Right forelimb (tissue), 1 donor: ENCODE data around the gene RHBDF2.

Experiments used
- DNase-seq: peaks from one replicate; pipeline ENCODE4 v3.0.0-alpha.2; 2018

RHBDF2 gene

DNA sequence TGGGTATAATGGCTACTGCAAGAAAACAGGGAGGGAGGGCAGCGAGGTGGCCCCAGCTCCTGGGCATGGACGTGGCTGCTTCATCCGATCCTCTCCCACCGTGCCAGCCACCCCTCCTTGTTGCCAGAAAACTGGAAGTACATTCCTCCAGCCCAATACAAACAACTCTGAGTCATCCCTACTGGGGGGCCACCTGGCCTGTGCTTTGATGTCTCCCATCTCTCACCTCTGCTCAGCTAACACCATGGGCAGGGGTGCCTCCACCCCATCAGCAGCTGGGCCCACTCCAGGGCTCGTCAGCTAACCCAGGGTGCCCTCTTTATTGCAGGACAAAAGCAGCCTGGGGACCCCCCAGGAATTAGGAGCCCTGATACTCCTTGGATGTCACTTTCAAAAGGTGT is 2.0 kb downstream of the RHBDF2 start:
- DNase-seq = no peak

DNA sequence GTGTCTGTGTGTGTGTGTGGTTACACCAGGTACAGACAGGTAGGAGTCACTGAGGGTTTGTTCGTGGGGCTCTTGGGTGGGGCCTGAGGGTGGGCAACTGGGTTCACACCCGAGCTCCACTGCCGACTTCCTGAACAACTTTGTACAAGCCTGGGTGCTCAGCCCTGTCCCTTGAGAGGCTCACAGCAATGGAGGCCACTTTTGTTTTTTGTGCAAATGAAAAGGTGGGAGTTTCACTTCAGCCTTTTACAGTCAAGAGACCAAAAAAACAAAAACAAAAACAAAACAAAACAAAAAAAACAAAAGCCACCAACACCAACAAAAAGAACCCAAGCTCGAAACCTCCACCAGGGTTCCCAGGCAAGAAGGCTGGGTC is 2.4 kb downstream of the RHBDF2 start:
- no peak for DNase-seq

DNA sequence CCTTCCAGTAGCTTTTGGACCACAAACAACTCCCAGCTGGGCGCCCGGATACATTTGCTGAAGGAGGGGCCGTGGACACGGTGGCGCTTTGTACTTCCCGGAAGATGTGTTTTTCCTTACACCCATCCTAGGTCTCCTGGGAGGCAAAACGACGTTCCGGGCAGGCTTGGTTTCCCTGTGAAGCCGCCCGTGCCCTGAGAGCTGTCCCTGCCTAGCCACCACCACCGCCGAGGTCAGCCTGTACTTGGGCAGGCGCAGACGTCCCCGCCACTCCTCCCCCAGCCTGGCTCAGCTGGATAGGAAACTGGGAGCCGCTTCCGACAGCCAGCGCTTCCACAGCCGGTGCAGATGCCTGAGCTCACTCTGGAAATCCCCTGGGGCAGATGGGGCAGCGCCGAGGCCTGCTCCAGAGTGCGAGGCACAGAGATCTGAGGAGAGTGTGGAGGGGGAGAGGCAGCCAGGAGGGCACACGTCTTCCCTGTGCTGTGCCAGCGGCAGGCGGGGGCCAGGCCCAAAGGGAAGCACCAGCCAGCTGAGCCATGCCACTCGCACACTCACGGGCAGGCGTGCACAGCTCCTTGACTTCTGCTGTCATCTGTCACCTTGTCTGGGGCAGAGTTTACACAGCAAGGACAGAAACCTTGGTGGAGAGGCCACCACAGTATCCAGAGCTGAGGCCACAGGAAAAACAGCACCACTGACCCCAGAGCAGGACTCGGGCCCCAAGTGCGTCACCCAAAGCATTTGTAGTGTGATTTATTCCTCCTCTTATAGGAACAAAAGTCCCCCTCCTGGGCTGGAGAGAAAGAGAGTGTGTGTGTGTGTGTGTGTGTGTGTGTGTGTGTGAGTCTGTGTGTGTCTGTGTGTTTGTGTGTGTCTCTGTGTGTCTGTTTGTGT is 3.0 kb downstream of the RHBDF2 start:
- DNase-seq = peak; percentile 72

DNA sequence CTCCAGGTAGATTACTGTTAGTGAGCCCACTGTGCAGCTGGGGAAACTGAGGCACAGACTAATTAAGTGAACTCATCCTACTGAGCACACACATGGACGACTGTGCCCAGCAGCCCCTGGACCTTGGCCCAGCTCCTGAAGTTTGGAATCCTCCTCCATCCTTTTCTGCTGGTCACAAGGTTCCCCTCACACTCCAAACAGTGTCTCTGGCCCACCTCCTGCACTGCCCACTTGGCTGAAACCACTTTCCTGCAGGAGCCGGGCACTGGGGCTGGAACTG is 3.6 kb downstream of the RHBDF2 start:
- DNase-seq = no peak

DNA sequence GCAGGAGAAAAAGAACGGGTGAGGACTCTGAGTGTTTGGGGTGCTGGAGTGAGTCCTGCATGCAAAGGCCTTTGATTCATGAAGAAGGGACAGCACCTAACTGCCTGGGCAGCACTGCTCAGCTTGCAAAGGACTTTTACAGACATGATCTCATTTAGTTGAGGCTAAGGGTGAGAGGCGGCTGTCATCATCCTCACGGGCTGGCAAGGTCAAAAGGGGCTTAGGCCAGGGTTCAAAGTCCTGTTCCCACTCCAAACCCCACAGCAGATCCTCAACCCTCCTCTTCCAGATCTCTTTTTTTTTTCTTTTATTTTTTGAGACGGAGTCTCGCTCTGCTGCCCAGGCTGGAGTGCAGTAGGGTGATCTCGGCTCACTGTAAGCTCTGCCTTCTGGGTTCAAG is 4.8 kb downstream of the RHBDF2 start:
- no peak for DNase-seq

DNA sequence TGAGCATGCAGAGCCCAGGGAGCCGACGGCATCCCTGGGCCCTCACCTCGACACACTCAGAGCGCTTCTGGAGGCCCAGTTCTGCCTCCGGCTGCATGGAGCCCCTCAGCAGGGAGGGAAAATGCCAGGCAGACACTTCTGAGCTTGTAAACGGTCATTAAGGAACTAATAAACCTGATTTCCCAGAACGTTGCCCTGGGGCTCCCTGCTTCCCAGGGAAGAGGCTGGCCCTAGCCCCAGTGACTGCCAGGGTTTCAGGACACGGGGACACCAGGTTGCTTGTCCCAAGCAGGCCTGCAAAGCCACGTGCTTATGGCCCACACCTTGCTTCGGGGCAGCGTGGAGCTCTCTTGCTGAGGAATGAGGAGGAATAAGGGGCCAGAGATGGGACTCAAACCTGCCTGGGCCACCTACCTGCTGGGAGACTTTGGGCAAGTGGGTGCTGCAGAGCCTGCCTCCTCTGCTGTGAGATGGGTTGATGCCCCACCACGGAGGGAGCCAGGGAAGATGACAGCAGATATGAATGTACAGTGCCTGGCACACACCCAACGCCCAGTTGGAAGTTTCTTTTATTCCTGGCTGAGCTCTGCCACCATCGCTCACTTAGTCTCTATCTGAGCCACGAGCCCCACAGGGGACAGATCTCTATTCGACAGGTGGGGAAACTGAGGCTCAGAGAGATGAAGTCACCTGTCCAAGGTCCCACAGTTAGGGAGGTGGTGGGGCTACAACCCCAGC is 5.4 kb downstream of the RHBDF2 start:
- no peak for DNase-seq

DNA sequence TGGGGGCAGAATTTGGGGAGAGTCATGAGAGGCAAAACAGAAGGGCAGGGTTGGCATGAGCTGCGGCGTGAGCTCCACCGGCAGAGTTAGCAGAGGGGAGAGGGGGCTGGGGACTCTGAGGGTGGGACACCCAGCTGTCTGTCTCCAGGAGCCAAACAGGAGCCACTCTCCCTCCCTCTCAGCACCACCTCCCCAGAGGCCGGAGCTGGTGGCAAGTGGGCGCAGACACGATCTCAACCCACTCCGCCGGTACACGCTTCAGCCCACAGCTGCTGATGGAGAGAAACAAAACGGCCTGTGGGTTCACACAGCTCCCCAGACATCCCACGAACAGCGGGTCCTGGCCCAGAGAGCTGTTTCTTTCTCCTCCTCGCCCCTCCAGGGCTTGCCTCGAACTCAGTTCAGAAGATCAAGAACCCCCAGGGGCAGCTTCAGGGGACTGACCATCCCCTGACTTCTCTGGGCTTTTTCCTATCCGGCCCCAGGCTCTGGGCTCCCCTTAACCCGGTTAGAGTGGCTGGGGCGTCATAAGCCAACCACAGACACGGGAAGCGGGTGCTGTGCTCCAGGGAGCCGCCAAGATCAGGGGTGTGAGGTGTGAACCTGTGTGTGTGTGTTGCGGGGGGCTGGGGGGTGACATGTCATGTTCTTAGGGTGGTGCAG is 7.6 kb downstream of the RHBDF2 start:
- DNase-seq = no peak

DNA sequence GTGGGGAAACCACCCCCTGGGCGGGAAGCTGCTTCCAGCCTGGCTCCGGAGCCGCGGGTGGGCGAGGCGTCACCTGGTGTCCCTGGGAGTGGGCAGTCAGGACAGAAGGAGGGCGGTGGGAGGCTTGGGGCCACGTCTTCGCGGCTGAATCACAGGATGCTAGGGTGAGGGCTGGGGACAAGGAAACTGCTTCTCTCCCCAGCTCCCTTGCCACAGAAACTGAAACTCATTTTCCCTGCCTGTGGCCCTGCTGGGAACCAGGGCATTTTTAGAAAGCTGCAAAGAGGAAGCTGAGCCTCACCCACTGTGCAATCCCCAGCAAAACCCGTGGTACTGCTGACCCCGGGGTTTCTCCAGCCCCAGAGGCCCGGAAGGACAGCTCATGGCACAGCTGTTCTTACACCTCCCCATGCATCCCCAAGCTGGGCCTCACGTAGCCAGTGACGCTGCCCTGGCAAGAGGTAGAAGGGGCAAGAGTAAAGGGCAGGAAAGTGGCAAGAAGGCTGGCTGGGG is 8.2 kb downstream of the RHBDF2 start:
- no peak for DNase-seq

DNA sequence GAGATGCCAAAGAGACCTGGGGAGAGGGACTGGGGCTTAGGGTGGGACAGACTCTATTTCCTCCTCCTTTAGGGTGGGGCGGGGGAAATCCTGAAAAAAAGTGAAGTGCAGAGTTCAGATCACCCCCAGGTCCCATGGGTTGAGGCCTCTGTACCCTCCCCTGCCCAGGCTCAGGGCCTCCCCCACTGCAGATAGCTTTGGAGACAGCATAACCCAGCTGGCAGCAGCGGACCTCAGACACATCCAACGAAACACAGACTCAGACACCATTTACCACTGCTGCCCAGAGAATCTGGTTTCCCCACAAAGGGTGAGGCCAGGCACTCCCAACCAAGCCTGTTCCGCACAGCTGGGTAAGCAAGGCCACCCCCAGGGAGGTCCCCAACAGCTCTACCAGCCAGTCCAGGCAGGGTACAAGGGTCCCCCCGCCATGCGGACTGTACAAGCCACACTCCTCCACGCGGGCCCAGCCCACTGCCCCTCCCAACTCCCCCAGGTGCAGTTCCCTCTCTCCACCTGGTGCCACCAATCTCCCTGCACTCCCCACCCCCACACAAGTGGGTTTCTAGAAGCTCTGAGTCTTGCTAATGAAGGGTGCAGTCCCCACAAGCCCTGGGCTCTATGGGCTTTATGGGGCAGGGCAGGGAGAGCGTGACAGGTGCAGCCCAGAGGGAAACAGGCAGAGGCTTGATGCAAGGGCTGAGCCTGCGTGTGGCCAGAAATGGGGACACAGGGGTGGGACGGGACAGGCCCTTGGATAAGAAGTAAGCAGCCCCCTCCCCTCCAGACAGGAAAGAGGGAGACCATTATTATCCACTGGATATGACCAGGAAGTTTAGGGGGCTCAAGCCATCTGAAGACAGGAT is 8.9 kb downstream of the RHBDF2 start:
- no peak for DNase-seq

DNA sequence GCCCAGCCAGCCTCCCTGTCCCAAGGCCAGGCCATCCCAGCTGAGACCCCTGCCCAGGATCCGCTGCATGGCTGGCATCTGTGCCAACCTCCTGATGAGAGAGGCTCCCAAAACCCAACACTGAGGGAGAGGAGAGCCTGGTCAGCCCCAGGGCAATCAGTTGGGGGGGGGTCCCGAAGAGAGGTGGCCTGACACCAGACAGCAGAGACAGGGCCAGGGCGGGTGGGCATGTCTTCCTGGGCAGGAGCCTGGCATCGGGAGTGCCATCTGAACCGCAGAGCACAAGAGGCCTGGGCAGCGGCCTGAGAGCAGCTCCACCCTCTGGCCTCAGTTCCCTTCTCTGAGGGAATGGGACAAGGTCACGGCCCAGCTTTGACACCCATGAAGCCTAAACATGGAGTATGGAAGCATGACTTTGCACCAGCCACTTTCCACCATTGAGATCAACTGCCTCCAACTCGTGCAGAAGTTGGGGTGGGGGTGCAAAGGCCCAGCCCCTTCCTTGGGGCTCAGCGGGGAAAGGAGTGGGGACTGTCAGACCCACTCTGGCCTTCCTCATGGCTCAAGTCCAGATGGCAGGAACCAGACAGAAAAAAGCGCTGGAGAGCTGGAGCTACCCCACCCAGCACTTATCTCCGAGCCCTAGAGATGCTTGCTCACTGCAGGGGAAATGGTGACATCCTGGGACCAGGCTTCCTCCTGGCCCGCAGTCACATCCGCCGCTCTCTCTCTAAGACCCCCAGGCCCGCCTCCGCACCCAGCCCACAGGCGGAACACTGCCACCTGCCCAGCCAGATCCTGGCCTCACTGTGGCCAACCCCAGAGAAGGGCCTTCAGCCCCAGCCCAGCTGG is 9.7 kb downstream of the RHBDF2 start:
- DNase-seq = no peak

DNA sequence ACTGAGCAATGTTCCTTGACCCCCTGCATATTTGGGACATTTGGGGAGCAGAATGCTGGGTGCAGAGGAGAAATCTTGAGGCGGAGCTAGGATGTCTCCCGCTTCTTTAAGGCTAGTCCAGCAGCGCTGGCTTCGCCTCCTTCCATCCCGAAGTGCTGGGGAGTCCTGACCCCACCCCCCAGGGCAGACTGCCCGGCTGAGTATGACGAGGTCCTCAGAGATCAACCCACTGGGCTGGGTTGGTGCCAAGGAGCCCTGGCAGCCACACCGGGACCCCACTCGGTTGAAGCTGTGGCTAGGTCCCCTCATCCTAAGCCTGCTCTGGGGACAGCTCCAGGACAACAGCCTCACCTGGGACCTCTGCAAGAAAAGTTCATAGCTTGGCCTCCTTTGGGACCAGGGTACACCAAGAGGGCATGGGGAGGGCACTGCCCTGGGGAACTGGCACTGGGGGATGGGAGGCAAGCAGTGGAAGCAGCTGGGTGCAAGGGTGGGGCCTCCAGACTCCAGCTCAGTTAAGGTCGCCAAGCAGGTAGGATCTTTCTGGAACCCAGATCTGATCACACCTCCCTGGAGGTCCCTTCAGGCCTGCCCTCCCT is 11.0 kb downstream of the RHBDF2 start:
- no peak for DNase-seq

DNA sequence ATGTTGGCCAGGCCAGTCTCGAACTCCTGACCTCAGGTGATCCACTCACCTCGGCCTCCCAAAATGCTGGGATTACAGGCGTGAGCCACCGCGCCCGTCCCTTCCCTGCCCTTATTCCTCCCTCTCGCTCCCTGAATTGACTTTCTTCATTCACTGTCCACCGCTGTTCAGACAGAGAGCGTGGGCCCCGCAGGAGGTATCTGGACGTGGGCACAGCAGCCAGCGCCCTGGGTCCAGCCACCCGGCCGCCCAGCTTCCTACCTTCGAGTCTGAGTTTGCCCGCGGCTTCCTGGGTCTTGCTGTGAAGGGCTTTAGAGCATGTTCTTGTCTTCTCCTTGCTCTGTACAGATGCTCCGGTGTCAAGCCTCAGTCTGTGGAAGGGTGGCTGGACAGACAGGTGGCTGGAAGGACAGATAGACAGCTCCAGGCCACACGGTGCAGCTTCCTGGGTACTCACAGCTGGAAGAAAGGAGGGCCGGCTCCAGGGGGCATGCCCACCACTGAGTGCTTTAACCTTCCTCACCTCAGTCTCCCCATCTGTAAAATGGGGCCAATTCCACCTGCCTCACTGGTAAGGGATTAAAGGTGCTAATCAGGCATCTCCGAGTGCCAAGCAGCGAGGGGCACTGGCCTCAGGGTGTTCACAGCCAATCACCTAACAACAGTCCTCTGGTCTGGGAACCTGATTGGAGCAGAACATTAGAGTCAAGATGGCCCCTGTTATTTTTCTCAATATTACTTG is 13.6 kb downstream of the RHBDF2 start:
- no peak for DNase-seq

DNA sequence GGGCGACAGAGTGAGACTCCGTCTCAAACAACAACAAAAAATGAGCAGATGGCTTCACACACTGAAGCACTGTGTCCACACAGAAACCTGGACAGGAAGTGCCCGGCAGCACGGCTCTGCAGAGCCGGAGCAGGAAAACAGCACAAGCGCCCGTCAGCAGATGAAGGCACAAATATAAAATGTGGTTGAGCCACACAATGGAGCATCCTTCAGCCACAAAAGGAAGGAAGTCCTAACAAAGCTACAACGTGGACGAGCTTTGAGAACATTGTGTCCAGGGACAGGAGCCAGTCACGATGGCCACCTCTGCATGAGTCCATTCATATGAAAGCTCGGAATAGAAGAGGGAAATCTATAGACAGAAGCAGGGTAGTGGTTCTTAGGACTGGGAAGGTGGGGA is 15.7 kb downstream of the RHBDF2 start:
- no peak for DNase-seq

DNA sequence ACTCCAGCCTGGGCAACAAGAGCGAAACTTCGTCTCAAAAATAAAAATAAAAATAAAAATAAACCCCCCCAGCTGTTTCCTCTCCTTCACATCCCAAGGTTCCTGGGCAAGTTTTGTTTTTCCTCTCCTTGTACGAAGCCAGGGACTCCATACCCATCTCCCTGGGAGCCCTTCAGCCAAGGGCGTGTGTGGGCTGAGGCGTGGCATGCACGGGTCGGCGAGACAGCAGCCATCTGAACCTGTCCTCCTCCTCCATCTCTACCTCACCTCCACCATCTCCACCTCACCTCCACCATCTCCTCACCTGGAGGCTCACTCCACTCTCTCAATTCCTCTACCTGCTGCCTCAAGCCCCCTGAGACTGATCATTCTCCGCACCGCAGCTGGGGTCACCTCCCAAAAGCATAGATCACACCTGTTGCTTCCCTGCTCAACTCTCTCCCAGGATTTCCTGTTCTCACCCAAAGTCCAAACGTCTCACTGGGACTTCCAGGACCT is 16.9 kb downstream of the RHBDF2 start:
- DNase-seq = no peak

DNA sequence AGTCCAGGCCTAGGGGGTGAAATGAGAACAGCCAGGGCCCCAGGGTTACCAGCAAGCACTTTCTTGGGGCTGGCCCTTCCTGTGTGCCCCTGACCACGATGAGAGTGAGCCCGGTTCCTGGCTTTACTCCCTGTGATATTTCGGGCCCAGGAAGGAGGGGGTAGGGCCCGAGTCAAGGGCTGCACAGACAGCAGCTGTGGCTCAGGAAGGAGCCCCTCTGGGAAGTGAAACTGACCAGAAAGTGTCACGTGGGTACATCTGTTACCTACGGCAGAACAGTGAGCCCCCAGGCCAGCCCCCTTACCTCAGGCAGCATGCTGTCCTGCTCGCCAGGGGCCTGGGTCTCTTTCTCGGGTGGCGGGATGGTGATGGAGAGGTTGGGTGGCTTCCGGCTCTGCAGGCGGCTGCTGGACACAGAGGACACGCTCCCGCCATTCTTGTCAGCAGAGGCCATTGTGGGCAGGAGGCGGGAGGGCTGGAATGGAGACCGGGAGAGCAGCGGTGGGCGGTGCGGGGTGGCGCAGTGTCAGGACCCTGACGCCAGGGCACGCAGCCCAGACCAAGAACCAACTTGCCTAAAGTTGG is 20.1 kb downstream of the RHBDF2 start:
- no peak for DNase-seq

DNA sequence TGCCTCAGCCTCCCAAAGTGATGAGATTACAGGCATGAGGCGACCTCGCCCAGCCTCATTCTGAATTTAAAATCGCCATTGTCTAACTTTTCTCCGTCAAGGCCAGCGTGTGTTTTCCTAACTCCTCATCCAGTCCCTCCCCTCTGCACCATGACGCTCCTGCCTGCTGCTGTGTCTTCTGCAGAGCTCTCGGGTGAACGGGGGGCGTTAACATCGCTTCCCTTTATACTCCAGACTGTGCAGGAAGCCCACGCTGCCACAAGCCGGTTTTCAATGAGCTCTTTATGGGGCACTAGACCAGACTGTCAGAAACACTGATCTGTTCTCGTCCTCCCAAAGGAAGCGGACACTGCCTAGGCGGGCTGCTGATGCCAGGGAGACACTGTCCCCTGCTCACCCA is 20.6 kb downstream of the RHBDF2 start:
- no peak for DNase-seq

DNA sequence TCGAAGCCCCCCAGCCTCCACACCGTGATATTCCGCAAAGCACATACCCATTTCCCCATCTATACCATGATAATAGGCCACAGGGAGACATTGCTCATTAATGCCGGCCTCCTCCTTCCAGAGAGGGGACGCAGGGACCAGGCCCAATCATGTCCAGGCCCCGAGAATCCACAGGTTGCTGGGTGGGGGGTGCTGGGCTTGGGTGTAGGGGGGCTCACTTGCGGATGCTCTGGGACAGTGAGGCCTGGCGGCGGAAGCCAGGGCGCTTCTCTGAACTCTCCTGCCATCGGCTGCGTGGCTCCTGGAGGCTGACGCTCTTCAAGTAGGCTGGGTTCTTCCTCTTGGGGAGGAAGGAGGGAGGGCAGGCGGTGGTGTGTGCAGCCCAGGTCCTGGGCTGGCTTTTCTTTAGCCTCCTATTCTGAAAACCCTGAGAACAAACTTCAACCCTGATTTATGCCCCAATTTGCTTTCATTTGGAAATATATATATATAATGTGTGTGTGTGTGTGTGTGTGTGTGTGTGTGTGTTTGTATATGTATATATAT is 21.6 kb downstream of the RHBDF2 start:
- no peak for DNase-seq

DNA sequence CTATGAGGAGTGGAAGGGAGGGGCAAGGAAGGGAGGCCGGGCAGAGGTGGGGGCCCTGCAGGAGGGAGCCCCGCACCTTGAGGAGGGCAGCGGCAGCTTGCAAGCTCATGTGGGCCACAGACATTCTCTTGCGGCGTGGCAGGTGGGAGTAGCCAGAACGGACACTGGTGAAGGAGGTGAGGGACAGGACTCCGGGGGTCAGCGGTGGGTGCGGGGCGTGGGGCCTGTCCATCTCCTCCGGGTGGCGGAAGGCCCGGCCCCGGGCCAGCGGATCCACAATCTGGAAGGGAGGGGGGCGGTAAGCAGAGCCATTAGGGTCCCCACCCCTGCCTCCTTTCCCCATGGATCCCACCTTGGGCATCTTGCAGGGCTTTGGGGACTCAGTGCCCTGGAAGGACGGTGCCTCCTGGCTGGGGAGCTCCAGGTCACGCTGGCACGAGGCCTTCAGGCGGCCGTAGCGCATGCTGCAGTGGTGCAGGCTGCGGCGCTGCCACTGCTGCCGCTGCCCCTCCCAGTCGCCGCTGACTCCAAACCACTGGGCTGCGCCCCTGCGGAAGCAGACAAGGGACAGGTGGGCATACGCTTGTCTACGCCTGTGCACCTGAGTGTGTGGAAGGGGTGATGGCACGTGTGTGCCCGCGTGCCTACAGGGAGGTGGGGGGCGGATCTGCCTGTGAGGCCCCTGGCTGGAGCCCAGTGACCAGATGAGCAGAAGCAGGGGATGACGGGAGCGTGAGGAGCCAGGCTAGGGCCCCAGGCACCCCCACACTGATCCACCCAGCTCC is 22.3 kb downstream of the RHBDF2 start:
- no peak for DNase-seq

DNA sequence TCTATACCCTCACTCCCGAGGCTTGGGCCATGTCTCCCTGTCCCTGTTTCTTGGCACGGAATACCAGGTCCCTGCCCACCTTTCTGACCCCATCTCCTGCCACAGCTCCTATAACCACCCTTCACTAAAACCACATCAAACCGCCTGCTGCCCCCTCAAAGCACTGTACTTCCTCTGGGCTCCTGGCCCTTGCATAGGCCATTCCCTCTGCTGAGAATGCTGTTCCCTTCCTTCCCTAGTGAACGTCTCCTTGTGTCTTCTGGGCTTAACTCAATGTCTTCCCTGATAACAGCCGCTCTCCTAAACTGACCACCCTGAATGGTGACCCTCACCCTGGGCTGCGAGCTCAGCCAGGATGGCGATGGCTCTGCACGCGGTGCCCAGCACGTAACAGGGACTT is 23.1 kb downstream of the RHBDF2 start:
- DNase-seq = no peak
